ENCODE data around the gene TAF15.

The TAF15 gene

GRCh38 chr17:35872196-35872980 is 63.1 kb downstream of the TAF15 start:
- DNase-seq (ENCODE audit: low spot score): no peak

GRCh38 chr17:35875072-35875799 is 66.0 kb downstream of the TAF15 start:
- no peak for DNase-seq (ENCODE audit: low spot score)

- DNase-seq (ENCODE audit: low spot score): no peak
Measured at GRCh38 chr17:35875800-35876139, 66.5 kb downstream of the TAF15 start.

GRCh38 chr17:35876534-35876933 is 67.2 kb downstream of the TAF15 start:
- DNase-seq (ENCODE audit: low spot score): no peak

- DNase-seq (ENCODE audit: low spot score): no peak
Measured at GRCh38 chr17:35877345-35878029, 68.2 kb downstream of the TAF15 start.

GRCh38 chr17:35878361-35878760 is 69.1 kb downstream of the TAF15 start:
- no peak for DNase-seq (ENCODE audit: low spot score)

- DNase-seq (ENCODE audit: low spot score): no peak
Measured at GRCh38 chr17:35879773-35880654, 70.7 kb downstream of the TAF15 start, which contains the start of gene CCL5. Gene CCL5 (minus strand): TSS chr17:35880360.

- no peak for DNase-seq (ENCODE audit: low spot score)
Measured at GRCh38 chr17:35889241-35889640, 80.0 kb downstream of the TAF15 start.

GRCh38 chr17:35889818-35890773 is 80.8 kb downstream of the TAF15 start:
- peak; percentile 49 for DNase-seq (ENCODE audit: low spot score)

- no peak for DNase-seq (ENCODE audit: low spot score)
Measured at GRCh38 chr17:35890774-35891155, 81.5 kb downstream of the TAF15 start.

- no peak for DNase-seq (ENCODE audit: low spot score)
Measured at GRCh38 chr17:35891269-35891668, 82.0 kb downstream of the TAF15 start.

GRCh38 chr17:35892091-35893035 is 83.1 kb downstream of the TAF15 start:
- no peak for DNase-seq (ENCODE audit: low spot score)

- no peak for DNase-seq (ENCODE audit: low spot score)
Measured at GRCh38 chr17:35893751-35894150, 84.5 kb downstream of the TAF15 start.

- no peak for DNase-seq (ENCODE audit: low spot score)
Measured at GRCh38 chr17:35894206-35894605, 84.9 kb downstream of the TAF15 start.

GRCh38 chr17:35895636-35896587 is 86.6 kb downstream of the TAF15 start:
- no peak for DNase-seq (ENCODE audit: low spot score)
